CD1c-positive myeloid dendritic cell (primary cell): ENCODE results near the gene ROR1.

Source experiments
- DNase-seq: peaks from one replicate; pipeline ENCODE4 v3.0.0-alpha.2; 2016; ENCODE audit errors: extremely low spot score

The ROR1 gene

DNA sequence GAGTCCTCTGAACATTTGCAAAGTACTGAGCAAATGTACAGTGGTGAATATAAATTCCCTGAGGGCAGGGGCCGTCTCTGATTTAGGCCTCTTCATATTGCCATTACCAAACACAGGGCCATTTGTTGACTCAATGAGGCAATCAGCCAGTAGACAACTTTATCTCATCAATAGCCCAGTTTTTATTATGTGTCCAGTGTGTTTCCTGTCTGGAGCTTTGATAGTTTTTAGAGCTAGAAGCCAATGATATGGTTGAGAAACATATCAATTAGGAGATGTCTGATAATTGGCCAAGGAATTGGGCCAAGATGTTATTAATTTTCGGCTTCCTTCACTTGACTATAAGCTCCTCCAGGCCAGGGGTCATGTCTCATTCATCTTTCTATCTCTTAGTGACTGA is 163.0 kb downstream of the ROR1 start:
- no peak for DNase-seq

DNA sequence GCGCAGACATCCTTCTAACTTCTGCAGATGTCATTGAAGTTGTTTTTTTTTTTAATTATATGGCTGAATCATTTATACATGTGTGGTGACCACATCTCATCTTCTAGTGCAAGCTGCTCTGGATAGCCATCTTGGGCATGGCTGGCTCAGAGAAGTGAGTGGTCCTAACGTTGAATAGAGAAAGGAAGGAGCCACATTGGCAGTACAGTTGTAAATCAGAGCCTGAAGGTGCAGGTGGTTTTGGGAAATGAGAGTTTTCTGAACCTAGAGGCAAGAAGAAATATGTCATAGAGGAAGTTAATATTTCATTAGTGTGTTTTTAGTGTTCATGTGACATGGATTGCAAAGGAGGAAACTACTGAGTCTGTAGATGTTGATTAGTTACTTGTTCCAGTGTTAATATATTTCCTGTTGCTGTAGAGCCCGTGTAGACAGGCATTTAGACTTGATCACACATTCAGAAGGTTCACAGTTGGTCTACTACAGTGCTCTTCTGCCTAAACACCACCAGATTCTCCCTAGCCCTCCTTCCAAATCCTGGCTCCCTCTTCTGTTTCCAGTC is 163.7 kb downstream of the ROR1 start:
- DNase-seq = no peak

DNA sequence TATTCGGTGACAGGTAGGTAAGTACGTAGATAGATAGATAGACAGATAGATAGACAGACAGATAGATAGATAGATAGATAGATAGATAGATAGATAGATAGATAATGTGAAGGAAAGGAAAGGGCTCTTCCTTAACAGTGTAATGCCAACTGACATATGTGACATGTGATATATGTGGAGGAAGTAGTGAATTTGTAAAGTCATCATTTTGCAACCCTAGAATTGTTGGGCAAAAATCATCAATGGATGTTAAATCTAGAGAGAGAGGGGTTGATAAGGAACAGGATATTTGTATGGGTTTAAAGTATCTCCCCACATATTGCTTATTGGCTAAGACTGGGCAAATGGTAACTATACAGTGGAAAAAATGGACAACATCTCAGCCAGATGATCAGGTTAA is 166.6 kb downstream of the ROR1 start:
- no peak for DNase-seq

DNA sequence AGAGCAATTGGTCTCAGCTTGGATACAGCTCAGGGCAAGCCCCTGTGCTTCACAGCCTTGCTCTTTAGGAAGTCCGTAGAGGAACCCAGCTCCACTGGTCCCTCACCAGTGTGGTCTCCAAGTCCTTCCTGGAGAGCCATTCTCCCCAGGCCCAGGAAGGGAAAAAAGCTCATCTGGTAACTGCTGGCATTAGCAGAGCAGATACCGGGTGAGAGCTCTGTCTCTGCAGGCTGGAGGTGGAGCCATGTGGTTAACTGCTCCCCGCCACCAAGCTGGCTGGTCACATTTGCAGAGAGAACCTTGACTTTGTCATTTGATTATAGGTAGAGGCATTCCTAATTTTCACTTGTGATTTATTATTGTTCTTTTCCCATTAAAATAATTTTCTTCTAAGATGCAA is 169.6 kb downstream of the ROR1 start:
- DNase-seq = no peak

DNA sequence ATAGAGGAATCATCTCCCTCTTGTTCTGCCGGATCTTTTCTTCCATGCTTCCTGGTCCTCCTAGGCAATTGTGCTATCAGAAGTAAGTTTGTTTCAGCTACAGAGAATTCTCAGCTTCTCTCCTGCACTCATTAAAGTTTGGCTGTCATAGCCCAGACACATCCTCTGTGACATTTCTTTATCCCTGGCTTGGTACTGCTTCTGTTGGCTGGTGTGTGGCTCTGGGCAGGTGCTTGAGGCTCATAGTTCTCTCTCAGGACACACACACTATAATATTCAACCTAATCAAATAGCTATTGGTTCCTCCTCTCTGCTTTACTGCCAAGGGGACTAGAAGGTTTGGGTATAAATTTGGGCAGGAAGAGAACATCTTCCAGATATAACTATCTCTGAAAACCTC is 172.1 kb downstream of the ROR1 start:
- no peak for DNase-seq

DNA sequence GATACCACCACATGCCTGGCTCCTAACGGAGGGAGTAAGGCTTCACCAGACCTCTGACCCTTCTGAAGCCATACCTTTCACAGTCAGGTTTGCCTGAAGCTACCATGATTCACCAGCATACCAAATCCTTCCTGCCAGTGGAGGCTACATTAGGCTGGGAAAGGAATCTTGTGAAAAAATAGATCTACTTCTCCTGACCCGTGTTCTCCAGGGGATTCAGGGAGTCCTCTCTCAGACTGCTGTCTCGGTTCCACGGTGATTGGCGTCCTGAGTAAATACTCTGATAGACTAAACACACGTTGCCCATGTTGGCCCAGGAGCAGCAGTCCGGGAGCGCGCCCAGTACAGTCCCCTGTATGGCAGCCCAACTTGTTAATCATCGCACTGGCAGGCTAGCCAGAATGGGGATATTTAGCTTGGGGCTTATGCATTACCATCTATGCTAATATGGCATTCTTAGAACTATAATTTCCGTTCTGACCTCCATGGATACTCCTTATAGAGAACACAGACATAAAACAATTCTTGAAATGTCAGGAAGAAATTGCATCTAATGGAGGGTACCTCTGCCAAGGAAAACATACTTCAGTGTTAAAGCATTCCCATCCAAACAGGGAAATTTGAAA is 173.2 kb downstream of the ROR1 start:
- no peak for DNase-seq

DNA sequence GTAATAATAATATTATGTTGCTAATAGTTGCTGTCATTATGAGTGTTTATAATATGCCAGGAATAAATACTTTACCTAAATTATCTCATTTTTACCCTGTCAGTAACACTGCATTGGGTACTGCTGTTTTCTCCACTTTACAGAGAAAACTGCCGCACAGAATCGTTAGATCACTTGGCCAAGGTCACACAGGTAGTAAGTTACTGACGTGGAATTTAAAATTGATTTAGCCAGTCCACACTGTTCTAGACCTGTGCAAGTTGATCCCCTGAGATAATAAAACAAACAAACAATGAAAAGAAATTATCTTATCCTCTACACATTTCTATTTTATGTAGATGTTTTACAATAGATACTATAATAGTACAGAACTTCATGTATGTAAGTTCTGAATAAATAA is 174.1 kb downstream of the ROR1 start:
- no peak for DNase-seq

DNA sequence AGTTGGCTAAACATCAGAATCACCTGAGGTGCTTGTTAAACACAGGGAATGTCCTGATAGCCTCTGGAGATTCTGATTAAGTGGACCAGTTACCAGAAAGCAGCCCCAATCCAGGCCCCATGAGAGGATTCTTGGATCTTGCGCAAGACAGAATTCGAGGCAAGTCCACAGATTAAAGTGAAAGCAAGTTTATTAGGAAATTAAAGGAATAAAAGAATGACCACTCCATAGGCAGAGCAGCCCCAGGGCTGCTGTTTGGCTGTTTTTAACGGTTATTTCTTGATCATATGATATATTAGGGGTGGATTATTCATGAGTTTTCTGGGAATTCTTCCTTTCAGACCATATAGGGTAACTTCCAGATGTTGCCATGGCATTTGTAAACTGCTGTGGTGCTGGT is 176.2 kb downstream of the ROR1 start:
- no peak for DNase-seq

DNA sequence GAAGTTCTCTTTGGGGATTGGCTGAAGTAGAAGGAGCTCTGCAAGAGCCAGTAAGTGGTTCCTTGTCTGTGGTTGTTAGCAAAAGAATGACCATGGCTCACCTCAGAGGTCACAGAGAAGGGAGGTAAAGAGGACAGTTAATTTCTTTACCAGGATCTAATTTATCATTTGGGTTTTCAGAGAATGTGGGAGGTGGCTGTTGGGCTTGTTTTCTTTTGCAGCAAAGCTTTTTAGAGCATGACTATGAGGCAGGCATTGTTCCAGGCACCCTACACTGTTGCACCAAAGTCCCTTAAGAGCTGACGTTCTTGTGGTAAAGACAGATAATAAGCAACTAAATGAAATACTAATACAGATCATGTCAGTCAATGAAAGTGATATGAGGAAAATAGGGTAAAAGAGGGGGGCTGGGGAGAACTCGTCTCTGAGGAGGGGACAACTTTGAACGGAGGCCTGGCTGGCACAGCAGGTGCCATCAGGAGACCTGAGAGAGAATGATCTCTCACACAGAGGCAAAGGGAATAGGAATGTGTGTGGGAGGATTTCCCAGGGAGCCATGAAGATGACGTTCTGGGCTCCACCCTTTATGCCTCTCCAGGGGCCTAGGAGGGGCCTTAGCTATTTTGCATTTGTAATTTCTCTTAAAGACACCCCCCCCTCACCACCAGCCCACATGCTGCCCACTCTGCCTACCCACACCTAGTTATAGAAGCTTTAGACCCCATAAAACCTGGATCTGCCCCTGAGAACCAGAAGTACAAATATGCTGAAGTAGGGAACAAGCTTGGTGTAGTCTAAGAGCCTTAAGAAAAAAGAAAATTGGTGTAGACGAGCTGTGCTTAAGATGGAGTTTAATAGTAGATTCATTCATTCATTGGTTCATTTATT is 177.5 kb downstream of the ROR1 start:
- DNase-seq = no peak

DNA sequence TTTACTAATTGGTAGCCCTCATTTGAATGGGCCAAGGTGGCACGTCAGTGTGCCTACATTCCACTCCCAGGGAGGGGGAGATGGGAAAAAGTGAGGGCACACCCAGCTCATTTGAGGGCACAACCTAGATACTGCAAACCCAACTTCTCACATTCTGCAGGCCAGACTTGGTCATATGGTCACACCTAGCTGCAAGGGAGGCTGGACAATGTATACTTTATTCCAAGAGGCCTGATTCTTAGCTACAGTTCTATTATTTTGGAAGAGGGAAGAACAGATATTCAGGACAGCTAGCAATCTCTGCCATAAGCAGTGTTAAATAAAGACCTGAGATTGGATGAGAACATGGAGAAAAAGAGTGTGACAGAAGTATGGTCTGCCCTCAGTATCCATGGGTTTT is 180.4 kb downstream of the ROR1 start:
- DNase-seq = no peak

DNA sequence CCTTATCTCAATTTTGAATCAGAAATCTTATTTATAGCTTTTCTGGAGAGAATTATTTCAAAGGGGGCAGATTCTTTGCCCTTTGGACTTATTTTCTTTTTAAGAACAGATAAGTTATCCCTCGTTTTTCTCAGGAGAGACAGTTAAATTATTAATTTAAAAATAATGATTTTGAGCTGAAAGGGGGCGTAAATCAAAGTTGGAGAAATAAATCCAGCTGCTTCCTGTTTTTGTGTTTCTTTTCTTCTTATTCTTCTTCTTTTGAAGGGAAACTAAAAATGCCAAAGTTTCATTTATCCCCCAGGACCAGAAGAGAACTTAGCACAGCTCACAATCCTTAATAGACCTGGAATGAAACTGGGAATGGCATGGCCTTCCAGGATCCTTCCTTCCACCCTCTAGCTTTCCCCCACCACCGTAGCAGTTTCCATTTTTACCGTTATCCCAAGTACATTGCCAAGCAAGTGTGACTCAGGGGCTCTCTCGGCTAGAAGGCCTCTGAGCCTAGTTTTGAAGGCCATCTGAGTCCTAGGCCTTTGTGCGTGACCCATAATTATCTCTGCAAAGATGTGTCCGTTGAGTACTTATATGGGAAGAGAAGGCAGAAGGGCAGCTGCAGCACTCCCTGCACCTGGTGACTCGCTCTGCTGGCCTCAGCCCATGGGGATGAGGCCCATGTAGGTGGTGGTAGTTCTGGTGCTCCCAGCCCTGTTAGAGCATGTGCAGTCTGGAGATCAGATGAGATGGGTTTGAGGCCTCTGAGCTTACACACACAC is 181.7 kb downstream of the ROR1 start:
- no peak for DNase-seq

DNA sequence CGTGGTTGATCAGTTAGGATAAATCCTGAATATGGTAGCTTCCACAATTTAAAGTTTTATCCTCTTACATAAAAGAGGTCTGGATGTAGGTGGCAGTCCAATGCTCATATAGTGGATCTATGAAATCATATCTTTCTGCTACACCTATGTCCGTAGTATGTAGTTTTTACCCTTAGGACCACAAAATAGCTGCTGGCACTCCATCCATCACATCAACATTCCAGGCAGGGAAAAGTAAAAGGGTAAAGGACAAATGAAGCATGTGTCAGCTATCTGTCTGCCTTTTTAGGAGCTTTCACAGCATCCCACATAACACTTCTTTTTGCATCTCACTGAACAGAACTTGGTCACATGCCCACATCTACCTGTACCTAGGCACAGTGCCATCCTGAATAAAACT is 184.7 kb downstream of the ROR1 start:
- DNase-seq = no peak

DNA sequence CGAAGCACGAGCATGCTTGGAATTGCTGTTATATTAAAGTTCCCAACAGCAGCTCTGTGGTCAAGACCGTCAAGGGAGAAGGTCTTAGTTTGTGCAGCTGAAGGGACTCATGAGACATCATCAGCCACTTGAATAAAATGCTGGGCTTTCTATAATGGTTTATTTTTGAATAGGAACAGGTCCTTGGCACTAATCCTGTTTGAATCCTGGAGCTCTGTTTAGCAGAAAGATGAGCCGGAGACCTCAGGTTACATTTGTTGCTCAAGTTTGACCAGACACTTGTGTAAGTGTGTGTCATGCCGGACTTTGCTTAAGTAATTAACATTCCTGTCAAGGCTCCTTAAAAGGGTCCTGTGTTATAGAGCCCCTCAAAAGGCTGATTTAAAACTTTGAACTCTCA is 186.5 kb downstream of the ROR1 start:
- no peak for DNase-seq

DNA sequence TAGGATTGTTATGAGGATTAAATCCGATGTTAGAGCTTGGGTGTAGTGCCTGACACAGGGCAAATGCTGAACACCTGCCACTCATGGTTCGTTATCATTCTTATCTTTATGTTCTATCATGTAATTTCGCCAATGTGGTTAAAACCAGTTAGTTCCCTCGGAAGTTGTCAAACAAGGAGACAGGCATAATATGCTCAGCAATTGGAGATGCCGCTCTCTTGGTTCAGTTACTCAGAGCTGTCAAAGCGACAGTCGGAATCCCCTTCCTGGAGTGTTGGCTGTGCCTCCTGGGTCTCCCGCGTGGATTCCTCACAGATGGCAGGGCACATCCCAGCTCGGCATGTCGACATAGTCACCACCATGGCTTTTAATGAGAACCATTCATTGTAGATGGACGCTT is 192.2 kb downstream of the ROR1 start:
- DNase-seq = no peak

DNA sequence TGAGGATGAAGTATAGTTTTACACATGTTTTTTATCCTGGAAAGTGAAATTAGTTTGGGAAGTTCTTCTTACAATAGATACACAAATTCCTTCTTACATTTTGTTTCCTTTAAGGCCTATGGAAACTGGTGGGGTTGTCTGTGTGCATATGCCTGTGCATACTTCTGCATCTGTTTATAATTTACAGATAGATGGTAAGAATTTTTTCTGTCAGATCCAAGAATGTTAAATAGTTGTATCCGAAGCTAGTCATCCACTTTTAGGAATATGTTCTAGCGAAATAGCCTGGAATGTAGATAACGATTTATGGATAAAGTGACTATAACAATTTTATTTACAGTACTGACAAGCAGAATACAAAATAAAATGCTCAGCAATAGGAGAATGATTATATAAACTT is 194.1 kb downstream of the ROR1 start:
- no peak for DNase-seq

DNA sequence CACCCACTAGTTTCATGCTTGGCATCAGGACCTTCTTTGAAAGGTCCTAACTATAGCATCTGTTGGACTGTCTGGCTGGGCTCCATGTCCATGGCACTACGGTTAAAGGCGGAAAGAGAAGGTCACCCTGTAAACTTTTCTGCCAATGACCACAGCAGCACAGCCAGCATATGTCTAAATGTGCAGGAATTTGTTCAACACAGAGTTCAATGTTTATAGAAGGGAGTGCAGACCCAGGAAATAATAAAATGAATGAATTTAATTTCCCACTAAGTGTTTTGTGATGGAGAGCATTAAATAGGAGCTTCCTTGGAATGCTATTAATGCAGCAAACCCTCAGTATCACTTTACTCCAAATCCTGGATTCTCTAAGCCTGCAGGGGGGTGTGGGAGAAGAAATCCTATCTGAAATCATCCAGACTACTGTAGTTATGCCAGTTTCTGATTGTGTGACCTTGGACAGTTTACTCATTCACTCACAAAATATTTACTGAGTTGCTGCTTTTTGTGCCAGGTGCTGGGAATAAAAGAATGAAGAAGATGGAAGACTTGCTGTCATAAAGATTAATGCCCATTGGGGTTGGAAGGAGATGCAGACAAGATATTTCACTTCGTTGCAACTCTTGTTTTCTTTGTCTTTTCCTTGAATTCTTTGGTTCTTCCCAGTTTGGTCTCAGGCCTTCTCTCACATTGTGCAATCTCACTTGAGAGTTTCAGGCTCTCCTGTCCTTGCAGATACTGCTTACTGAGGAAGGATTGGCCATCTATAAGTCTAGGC is 195.0 kb downstream of the ROR1 start:
- no peak for DNase-seq

DNA sequence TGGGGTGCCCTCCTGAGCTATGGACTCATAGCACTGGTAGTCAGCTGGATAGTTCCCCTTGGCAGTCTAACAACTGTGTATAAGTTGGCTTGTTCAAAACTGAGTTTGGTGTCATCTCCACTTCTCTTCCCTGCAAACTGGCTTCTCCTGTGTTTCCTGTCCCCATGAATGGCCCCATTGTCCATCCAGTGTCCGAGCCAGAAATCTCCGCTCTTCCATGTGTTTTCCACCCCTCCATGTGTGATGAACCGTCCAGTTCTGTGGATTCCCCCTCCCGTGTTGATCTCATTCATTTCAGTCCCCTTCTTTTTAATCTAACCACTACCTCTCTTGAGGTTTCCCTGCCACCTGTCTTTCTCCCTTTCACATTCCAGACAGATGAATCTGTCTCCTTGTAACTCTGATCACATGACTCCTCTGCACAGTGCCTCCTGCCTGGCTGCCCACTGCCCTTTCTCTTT is 195.7 kb downstream of the ROR1 start:
- no peak for DNase-seq

DNA sequence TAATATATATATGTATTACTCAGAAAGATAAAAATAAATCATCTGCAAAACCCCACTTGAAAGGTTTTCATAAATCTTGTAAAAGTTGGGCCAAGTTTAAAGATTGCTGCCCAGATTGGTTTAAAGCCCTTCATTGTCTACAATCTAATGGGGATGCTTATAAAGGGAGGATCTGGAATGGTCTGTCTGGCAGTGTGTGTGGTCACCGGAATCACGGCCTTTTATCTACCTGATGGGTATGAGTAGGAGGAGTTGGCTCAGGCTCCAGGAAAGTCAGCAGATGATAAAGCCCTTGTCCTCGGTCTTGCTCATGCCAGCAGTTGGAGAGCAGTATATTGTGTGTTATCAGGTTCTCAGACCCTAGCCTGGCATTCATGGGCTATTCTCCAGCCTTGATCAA is 197.7 kb downstream of the ROR1 start:
- DNase-seq = no peak

DNA sequence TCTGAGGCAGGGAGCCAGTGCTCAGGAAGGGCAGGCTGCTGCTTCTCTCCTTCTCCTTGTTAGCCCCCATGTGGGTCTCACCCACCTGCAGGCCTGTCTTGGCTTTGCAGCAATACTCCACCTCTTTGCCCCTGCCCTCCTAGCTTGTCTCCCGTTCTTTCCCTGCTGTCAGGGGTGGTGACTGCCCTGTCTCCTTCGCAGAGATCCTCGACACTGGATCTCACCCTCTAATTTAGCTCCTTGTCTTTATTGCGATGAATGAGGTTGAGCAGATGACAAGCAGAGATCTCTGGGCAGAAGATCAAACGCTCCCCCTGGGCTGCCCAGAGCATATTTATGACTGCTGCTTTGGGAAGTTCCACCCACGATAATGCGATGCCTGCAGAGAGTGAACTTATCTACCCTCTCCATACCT is 199.2 kb downstream of the ROR1 start:
- no peak for DNase-seq

DNA sequence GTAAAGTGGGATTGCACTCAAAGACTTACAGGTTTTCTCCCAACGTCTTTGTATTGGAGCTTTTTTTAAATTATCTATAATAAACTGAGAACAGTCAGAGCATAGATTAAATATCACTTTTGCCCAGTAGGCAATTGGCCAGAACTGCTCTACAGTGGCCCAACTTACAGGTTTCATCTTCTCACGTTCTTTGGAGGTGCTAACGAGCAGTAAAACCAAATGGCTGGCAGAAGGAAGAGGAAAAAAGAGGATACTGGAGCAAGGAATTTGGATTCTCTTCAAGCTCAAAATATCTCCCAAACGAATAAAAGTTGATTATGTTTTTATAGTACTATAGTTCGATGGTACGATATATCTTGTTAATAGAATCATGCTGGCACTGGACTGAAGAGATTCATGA is 201.1 kb downstream of the ROR1 start:
- no peak for DNase-seq

DNA sequence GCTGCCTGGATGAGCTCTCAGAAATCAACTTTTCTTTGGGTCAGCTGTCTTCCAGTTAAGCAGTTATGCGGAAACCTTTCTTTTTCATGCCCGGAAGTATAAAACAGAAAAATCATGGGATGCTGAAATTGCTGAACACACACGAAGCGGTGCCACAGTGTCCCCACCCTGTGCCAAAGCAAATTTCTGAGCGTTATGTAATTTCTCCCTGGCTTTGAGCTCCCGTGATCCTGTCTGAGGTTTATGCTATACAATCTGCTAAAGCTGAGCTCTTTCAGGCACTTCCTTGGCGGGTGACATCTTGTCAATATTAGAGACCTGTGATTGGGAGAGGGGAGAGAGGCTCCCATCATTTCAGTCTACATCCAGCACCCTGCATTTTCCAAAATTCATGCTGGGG is 201.7 kb downstream of the ROR1 start:
- DNase-seq = no peak

DNA sequence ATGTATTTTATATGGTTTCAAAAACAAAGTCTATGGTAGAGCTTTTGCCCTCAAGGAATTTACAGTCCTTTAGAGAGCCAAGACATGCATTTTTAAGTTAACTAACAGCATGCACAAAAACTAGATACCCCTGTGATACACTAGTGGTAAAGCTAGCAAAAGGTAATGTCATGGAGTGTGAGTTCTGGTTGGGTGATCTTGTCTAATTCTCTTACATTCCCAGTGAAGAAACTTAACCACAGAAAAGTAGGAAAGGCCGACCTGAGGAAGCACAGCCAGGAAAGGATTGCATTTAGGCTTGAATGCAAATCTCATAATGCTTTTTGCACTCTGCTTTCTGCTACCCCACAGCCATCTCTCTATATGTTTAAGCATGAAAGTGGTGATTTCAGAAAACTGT is 202.2 kb downstream of the ROR1 start:
- DNase-seq = no peak
